Esophagus muscularis mucosa (tissue), 4 donors: ENCODE data around the gene OR52N5. TPM values are rescaled to one million over a fixed set of nuclear protein-coding genes. Genes with fewer than 3 reads are reported as not detected.

ENCODE experiments used
- DNase-seq: peaks from one replicate; pipeline ENCODE4 v3.0.0-alpha.2; 2017; ENCODE audit errors: extremely low spot score
- H3K27ac ChIP-seq, 4 donors: fragments of 200-600 bp; sonication (generic); replicated peaks in 1 of 4; 1 replicate in 3 of 4; 2 replicates in 1 of 4; pipeline ENCODE4 v1.5.1; 2016 to 2019; ENCODE audit warnings: mild to moderate bottlenecking in 1 of 4
- H3K27me3 ChIP-seq, 4 donors: fragments of 200-600 bp; sonication (generic); one replicate each; pipeline versions ENCODE4 v1.5.1 to v1.6.0; 2016 to 2019
- H3K36me3 ChIP-seq, 4 donors: fragments of 200-600 bp; sonication (generic); one replicate each; pipeline ENCODE4 v1.5.1; 2016 to 2019
- H3K4me1 ChIP-seq, 4 donors: fragments of 200-600 bp; sonication (generic); one replicate each; pipeline ENCODE4 v1.5.1; 2016 to 2019
- H3K4me3 ChIP-seq, 4 donors: fragments of 200-600 bp; sonication (generic); 1 replicate in 2 of 4; 2 replicates in 2 of 4; pipeline ENCODE4 v1.5.1; 2016 to 2019; ENCODE audit warnings: mild to moderate bottlenecking in 4 of 4, moderate library complexity in 1 of 4
- H3K9me3 ChIP-seq, 4 donors: fragments of 200-600 bp; sonication (generic); 1 replicate in 3 of 4; 2 replicates in 1 of 4; pipeline ENCODE4 v1.5.1; 2016 to 2019
- EP300 ChIP-seq: sonication (generic); formaldehyde crosslinking; IDR thresholded peaks from one replicate; pipeline ENCODE4 v1.6.1; 2017; ENCODE audit warnings: antibody characterized with exemption
- POLR2A ChIP-seq: fragments of 450-650 bp; IDR thresholded peaks from one replicate; pipeline ENCODE4 v1.6.1; 2017; ENCODE audit warnings: antibody characterized with exemption, moderate library complexity, mild to moderate bottlenecking, low read depth
- POLR2AphosphoS5 ChIP-seq, 2 donors: sonication (generic); formaldehyde crosslinking; IDR thresholded peaks; one replicate each; pipeline ENCODE4 v1.6.1; 2017; ENCODE audit warnings: antibody characterized with exemption in 2 of 2
- WGBS: methylation state at CpG from one replicate; pipeline ENCODE4 v1.1.5; 2018; 5-methylcytosine and 5-hydroxymethylcytosine counted together
- intact Hi-C: fragments of 100-400 bp; cut with DNase I; formaldehyde crosslinking; loops from one replicate; pipeline ENCODE4 v1.15.1; 2023
- total RNA-seq, 4 donors: library from RNA; depleted of rRNA; stranded (reverse); fragments of >200 nt; gene quantifications; one replicate each; pipeline versions ENCODE4 v1.1.0 to v1.2.1, GENCODE V29; 2016
- TF ChIP-seq, protein P1 (sequence below), 3 experiments: fragments of 200-600 bp in 2 of 3; fragments of 450-650 bp in 1 of 3; sonication (generic) in 2 of 3; IDR thresholded peaks; one replicate each; pipeline ENCODE4 v1.5.1; 2017 to 2019; ENCODE audit warnings: antibody characterized with exemption in 3 of 3, mild to moderate bottlenecking in 2 of 3, moderate library complexity in 1 of 3

Gene OR52N5
- total RNA-seq, 4 donors from 2014 or later: 0.17 TPM; not detected in 3

DNA sequence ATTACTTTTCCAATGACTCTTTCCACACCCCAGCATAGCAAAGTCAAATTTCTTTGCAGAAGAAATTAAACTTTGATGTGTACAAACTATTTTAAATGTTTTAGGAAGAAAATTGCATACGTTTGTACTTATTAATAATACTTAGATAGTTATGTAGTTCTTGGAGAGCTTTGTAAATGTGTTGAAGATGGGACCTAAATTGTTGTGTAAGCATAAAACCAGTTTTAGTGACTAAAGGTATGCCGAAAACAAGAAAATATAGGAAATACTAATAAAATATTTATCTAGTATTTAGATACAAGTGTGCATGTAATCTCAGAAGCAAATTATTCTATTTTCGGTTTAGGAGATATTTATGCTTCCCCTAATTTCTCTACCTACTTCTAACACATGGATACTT, 33.3 kb downstream of the OR52N5 start:
- DNase-seq: no peak
- Histone ChIP-seq H3K27ac (no peak overlapping the region), H3K4me3 (no peak overlapping the region), H3K9me3 (no peaks in the 10 kb centered on the region), H3K4me1 (no peaks in the 10 kb centered on the region), H3K27me3 (no peaks in the 10 kb centered on the region), H3K36me3 (no peaks in the 10 kb centered on the region)
- intact Hi-C loops: no loop called here
- 68% methylated on average over 3 of the region's 3 CpGs for whole genome bisulfite sequencing
- no peak for TF ChIP-seq POLR2A
- no peak for TF ChIP-seq EP300
- no peak for TF ChIP-seq POLR2AphosphoS5 (IDR thresholded peaks at IDR 0.05)
- TF ChIP-seq, protein P1, sequence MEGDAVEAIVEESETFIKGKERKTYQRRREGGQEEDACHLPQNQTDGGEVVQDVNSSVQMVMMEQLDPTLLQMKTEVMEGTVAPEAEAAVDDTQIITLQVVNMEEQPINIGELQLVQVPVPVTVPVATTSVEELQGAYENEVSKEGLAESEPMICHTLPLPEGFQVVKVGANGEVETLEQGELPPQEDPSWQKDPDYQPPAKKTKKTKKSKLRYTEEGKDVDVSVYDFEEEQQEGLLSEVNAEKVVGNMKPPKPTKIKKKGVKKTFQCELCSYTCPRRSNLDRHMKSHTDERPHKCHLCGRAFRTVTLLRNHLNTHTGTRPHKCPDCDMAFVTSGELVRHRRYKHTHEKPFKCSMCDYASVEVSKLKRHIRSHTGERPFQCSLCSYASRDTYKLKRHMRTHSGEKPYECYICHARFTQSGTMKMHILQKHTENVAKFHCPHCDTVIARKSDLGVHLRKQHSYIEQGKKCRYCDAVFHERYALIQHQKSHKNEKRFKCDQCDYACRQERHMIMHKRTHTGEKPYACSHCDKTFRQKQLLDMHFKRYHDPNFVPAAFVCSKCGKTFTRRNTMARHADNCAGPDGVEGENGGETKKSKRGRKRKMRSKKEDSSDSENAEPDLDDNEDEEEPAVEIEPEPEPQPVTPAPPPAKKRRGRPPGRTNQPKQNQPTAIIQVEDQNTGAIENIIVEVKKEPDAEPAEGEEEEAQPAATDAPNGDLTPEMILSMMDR (IDR thresholded peaks at IDR 0.05): no peak

- WGBS: 81% methylated on average over 3 of the region's 3 CpGs
- Histone ChIP-seq H3K4me3 (no peak overlapping the region), H3K36me3 (no peaks in the 10 kb centered on the region), H3K9me3 (no peaks in the 10 kb centered on the region), H3K27me3 (no peaks in the 10 kb centered on the region), H3K4me1 (no peaks in the 10 kb centered on the region), H3K27ac (no peak overlapping the region)
- intact Hi-C loops: no loop called here
- DNase-seq: no peak
- TF ChIP-seq POLR2AphosphoS5 (IDR thresholded peaks at IDR 0.05): no peak
- no peak for TF ChIP-seq EP300
- TF ChIP-seq, protein P1 (IDR thresholded peaks at IDR 0.05): no peak
- TF ChIP-seq POLR2A: no peak
Observed at GRCh38 chr11:5746614-5747013, 36.5 kb downstream of the OR52N5 start.

GRCh38 chr11:5738431-5738830, 44.7 kb downstream of the OR52N5 start:
- Histone ChIP-seq H3K9me3 (no peaks in the 10 kb centered on the region), H3K27ac (no peak overlapping the region), H3K27me3 (no peaks in the 10 kb centered on the region), H3K4me1 (no peaks in the 10 kb centered on the region), H3K4me3 (no peak overlapping the region), H3K36me3 (no peaks in the 10 kb centered on the region)
- 49% methylated on average over 1 of the region's 1 CpG for WGBS
- no peak for DNase-seq
- TF ChIP-seq, protein P1 (IDR thresholded peaks at IDR 0.05): no peak
- no peak for TF ChIP-seq EP300
- TF ChIP-seq POLR2AphosphoS5 (IDR thresholded peaks at IDR 0.05): no peak
- intact Hi-C loops: no loop called here

DNA sequence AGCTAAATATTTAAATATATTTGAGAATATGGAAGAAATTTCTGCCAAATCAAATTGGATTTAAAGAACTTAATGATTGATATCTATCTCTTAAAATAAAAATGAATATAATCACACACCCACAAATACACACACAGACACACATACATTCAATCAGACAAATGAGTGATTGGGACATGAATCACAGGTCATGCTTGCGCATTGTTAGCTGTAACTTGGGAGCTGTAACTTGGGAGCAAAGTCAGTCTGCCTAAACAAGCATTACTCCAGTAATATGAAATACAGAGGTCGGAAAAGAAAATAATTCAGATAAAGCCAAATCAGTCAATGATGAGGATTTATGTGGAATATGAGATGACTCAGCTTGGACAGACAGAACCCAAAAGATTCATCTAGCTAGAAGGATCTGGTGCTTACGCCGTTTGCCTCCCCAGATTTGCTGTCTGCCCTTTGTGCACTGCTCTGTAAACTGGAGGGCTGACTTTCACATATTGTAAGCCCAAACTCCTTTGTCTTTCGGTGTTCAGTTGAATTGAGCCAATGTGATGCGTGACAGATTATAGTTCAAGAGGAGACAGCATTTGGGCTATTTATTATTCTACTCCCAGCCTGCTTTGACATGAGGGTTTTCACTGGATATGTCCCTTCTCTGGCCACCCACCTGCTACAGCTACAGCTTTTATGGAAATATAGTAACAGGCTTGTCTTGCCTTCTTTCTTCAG, 45.3 kb downstream of the OR52N5 start:
- Histone ChIP-seq H3K9me3 (no peaks in the 10 kb centered on the region), H3K4me1 (no peaks in the 10 kb centered on the region), H3K4me3 (no peak overlapping the region), H3K27ac (no peak overlapping the region), H3K27me3 (no peaks in the 10 kb centered on the region), H3K36me3 (no peaks in the 10 kb centered on the region)
- TF ChIP-seq, protein P1 (IDR thresholded peaks at IDR 0.05): no peak
- TF ChIP-seq EP300: no peak
- no peak for TF ChIP-seq POLR2AphosphoS5 (IDR thresholded peaks at IDR 0.05)
- TF ChIP-seq POLR2A: no peak
- intact Hi-C loops: no loop called here
- WGBS: 73% methylated on average over 6 of the region's 6 CpGs
- no peak for DNase-seq

- Histone ChIP-seq H3K4me3 (no peak overlapping the region), H3K27ac (no peak overlapping the region), H3K36me3 (no peaks in the 10 kb centered on the region), H3K9me3 (no peaks in the 10 kb centered on the region), H3K4me1 (no peaks in the 10 kb centered on the region), H3K27me3 (no peaks in the 10 kb centered on the region)
- TF ChIP-seq POLR2A: no peak
- TF ChIP-seq POLR2AphosphoS5 (IDR thresholded peaks at IDR 0.05): no peak
- TF ChIP-seq, protein P1 (IDR thresholded peaks at IDR 0.05): no peak
- no peak for TF ChIP-seq EP300
- DNase-seq: no peak
- intact Hi-C loops: no loop called here
Observed at GRCh38 chr11:5737091-5737490, 46.1 kb downstream of the OR52N5 start.
